Neuronal stem cell (in vitro differentiated cells): Measurements from ENCODE around the gene FTCDNL1.

ENCODE experiments used
- DNase-seq: peaks from one replicate; pipeline ENCODE4 v3.0.0-alpha.2; 2013; ENCODE audit warnings: low spot score
- H2AFZ ChIP-seq: one replicate; pipeline ENCODE4 v1.6.1; 2013; ENCODE audit warnings: mild to moderate bottlenecking, low read length, inconsistent platforms
- H2AK5ac ChIP-seq: 2 replicates; pipeline ENCODE4 v1.6.1; 2013; ENCODE audit warnings: low read depth, mild to moderate bottlenecking, inconsistent platforms, low read length, moderate library complexity, mixed read lengths
- H2BK120ac ChIP-seq: 2 replicates; pipeline ENCODE4 v1.6.1; 2013; ENCODE audit warnings: low read depth, mild to moderate bottlenecking, inconsistent platforms, low read length, moderate library complexity, mixed read lengths
- H2BK12ac ChIP-seq: one replicate; pipeline ENCODE4 v1.6.1; 2013; ENCODE audit warnings: low read length, inconsistent platforms
- H2BK15ac ChIP-seq: 2 replicates; pipeline ENCODE4 v1.6.1; 2013; ENCODE audit warnings: mild to moderate bottlenecking, low read length, inconsistent platforms, mixed read lengths
- H2BK5ac ChIP-seq: one replicate; pipeline ENCODE4 v1.6.1; 2013; ENCODE audit warnings: inconsistent platforms, mild to moderate bottlenecking, low read length, moderate library complexity
- H3K14ac ChIP-seq: one replicate; pipeline ENCODE4 v1.6.1; 2013; ENCODE audit warnings: low read length, inconsistent platforms
- H3K18ac ChIP-seq: 2 replicates; pipeline ENCODE4 v1.6.1; 2013; ENCODE audit warnings: low read length, inconsistent platforms
- H3K23ac ChIP-seq: 2 replicates; pipeline ENCODE4 v1.6.1; 2013; ENCODE audit warnings: low read depth, mild to moderate bottlenecking, mixed read lengths, low read length, inconsistent platforms; ENCODE audit not compliant: poor library complexity
- H3K27ac ChIP-seq: replicated peaks from 3 replicates; pipeline ENCODE4 v1.5.1; 2013; ENCODE audit warnings: low read length, inconsistent platforms
- H3K27me3 ChIP-seq, 3 experiments: 2 replicates each; pipeline ENCODE4 v1.6.1; 2013; ENCODE audit warnings: low read length in 3 of 3, mild to moderate bottlenecking in 2 of 3, inconsistent platforms in 1 of 3, low read depth in 1 of 3, mixed read lengths in 1 of 3, moderate library complexity in 1 of 3; ENCODE audit not compliant: control insufficient read depth in 3 of 3, insufficient read depth in 3 of 3
- H3K36me3 ChIP-seq, 2 donors: replicated peaks in 1 of 2; 2 replicates each; pipeline ENCODE4 v1.6.1; 2013; ENCODE audit warnings: low read length in 2 of 2; ENCODE audit not compliant: control insufficient read depth in 2 of 2, insufficient read depth in 2 of 2
- H3K4ac ChIP-seq: 2 replicates; pipeline ENCODE4 v1.6.1; 2013; ENCODE audit warnings: inconsistent platforms, mild to moderate bottlenecking, low read length, moderate library complexity
- H3K4me1 ChIP-seq, 2 donors: 1 replicate in 1 of 2; 2 replicates in 1 of 2; pipeline ENCODE4 v1.6.1; 2013; ENCODE audit warnings: low read length in 2 of 2, low read depth in 1 of 2; ENCODE audit not compliant: control insufficient read depth in 2 of 2, insufficient read depth in 1 of 2
- H3K4me2 ChIP-seq: one replicate; pipeline ENCODE4 v1.6.1; 2013; ENCODE audit warnings: mild to moderate bottlenecking, low read length, inconsistent platforms; ENCODE audit not compliant: insufficient read depth, poor library complexity, severe bottlenecking
- H3K4me3 ChIP-seq, 2 donors: 2 replicates each; pipeline ENCODE4 v1.5.1; 2013; ENCODE audit warnings: low read length in 2 of 2, mild to moderate bottlenecking in 2 of 2, inconsistent platforms in 1 of 2, moderate library complexity in 1 of 2
- H3K79me1 ChIP-seq: one replicate; pipeline ENCODE4 v1.6.1; 2013; ENCODE audit warnings: low read depth, mild to moderate bottlenecking, inconsistent platforms, low read length, moderate library complexity
- H3K9ac ChIP-seq: one replicate; pipeline ENCODE4 v1.6.1; 2013; ENCODE audit warnings: mild to moderate bottlenecking, low read depth, low read length, inconsistent platforms; ENCODE audit not compliant: poor library complexity
- H3K9me3 ChIP-seq, 2 donors: replicated peaks in 1 of 2; 2 replicates each; pipeline versions ENCODE3 to v1.6.1; 2013; ENCODE audit warnings: low read length in 2 of 2, mild to moderate bottlenecking in 2 of 2, inconsistent platforms in 1 of 2, low read depth in 1 of 2, mixed read lengths in 1 of 2, moderate library complexity in 1 of 2; ENCODE audit not compliant: control insufficient read depth in 2 of 2, insufficient read depth in 1 of 2
- H4K8ac ChIP-seq: one replicate; pipeline ENCODE4 v1.6.1; 2013; ENCODE audit warnings: low read depth, mild to moderate bottlenecking, inconsistent platforms, low read length, moderate library complexity
- H4K91ac ChIP-seq: one replicate; pipeline ENCODE4 v1.6.1; 2013; ENCODE audit warnings: low read length, low read depth, mild to moderate bottlenecking, inconsistent platforms; ENCODE audit not compliant: poor library complexity
- WGBS, 2 donors: extraction: QIAGEN DNeasy Blood & Tissue Kit; methylation state at CpG; one replicate each; pipeline ENCODE4 v1.1.7; 2013; ENCODE audit warnings: missing lambda C conversion rate in 2 of 2, mixed read lengths in 1 of 2; ENCODE audit not compliant: insufficient read length in 2 of 2, insufficient replicate concordance in 1 of 2; ENCODE audit errors: extremely low coverage in 2 of 2; 5-methylcytosine and 5-hydroxymethylcytosine counted together

Gene FTCDNL1

GRCh38 chr2:199842631-199843395 is 8.2 kb downstream of the FTCDNL1 start:
- H2AK5ac ChIP-seq: no peak overlapping the region
- H2AFZ ChIP-seq: no peak overlapping the region
- no peak overlapping the region for H4K8ac ChIP-seq
- H3K4me1 ChIP-seq: no peaks in the 10 kb centered on the region
- H3K36me3 ChIP-seq: no peaks in the 10 kb centered on the region
- H2BK12ac ChIP-seq: no peak overlapping the region
- no peaks in the 10 kb centered on the region for H3K79me1 ChIP-seq
- H3K4me2 ChIP-seq: no peak overlapping the region
- no peak overlapping the region for H4K91ac ChIP-seq
- H3K27me3 ChIP-seq: peaks cover 0 to 26% (median 0%) of the 10 kb centered on the region in 3 experiments
- H2BK15ac ChIP-seq: no peak overlapping the region
- H3K18ac ChIP-seq: no peak overlapping the region
- no peak for DNase-seq
- no peak overlapping the region for H3K14ac ChIP-seq
- WGBS, 2 donors: no CpG with 5 or more reads among the region's 3 CpGs
- H2BK120ac ChIP-seq: no peak overlapping the region
- no peak overlapping the region for H3K9ac ChIP-seq
- H3K4me3 ChIP-seq: no peak overlapping the region
- no peak overlapping the region for H3K27ac ChIP-seq
- H3K23ac ChIP-seq: no peak overlapping the region
- no peak overlapping the region for H2BK5ac ChIP-seq
- H3K9me3 ChIP-seq: no peaks in the 10 kb centered on the region
- no peak overlapping the region for H3K4ac ChIP-seq

DNA sequence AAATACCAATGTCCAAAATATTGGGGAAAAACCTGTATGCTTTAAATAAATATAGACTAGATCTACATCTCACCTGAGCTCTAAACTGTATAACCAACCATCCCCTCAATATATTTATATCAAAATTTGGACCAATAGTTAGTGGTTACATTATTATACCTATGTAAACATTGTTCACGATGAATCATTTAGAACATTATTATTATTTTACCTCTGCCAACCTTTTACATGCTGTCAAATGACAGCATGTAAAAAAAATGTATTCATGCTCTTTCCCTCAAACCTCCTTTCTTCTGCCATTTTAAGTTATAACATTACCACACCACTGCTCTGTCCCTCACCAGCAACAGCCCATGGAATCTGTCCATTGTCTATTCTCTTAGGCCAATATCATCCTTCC is 9.6 kb downstream of the FTCDNL1 start:
- peaks cover 0 to 13% (median 0%) of the 10 kb centered on the region in 3 experiments for H3K27me3 ChIP-seq
- no peaks in the 10 kb centered on the region for H3K79me1 ChIP-seq
- H2BK12ac ChIP-seq: no peak overlapping the region
- no peak overlapping the region for H4K8ac ChIP-seq
- no peak overlapping the region for H2BK15ac ChIP-seq
- no peak overlapping the region for H3K4me3 ChIP-seq
- no peak overlapping the region for H2BK120ac ChIP-seq
- H3K23ac ChIP-seq: no peak overlapping the region
- H3K9me3 ChIP-seq: no peaks in the 10 kb centered on the region
- H3K4me1 ChIP-seq: no peaks in the 10 kb centered on the region
- no peak overlapping the region for H3K27ac ChIP-seq
- H3K36me3 ChIP-seq: no peaks in the 10 kb centered on the region
- no peak overlapping the region for H3K18ac ChIP-seq
- H4K91ac ChIP-seq: no peak overlapping the region
- no CpG with 5 or more reads among the region's 1 CpG for WGBS, 2 donors
- no peak overlapping the region for H2BK5ac ChIP-seq
- H3K14ac ChIP-seq: no peak overlapping the region
- H3K9ac ChIP-seq: no peak overlapping the region
- DNase-seq: no peak
- no peak overlapping the region for H2AK5ac ChIP-seq
- H2AFZ ChIP-seq: no peak overlapping the region
- no peak overlapping the region for H3K4me2 ChIP-seq
- no peak overlapping the region for H3K4ac ChIP-seq

- no peak overlapping the region for H2AK5ac ChIP-seq
- no peaks in the 10 kb centered on the region for H3K36me3 ChIP-seq
- no peak overlapping the region for H3K23ac ChIP-seq
- WGBS, 2 donors: no CpG with 5 or more reads among the region's 5 CpGs
- H3K4me1 ChIP-seq: no peaks in the 10 kb centered on the region
- H3K79me1 ChIP-seq: no peaks in the 10 kb centered on the region
- no peak overlapping the region for H3K18ac ChIP-seq
- no peak overlapping the region for H3K9ac ChIP-seq
- H2BK12ac ChIP-seq: no peak overlapping the region
- H3K4me2 ChIP-seq: no peak overlapping the region
- peaks cover 0 to 3% (median 0%) of the 10 kb centered on the region in 3 experiments for H3K27me3 ChIP-seq
- H3K9me3 ChIP-seq: no peaks in the 10 kb centered on the region
- H4K91ac ChIP-seq: no peak overlapping the region
- H2AFZ ChIP-seq: no peak overlapping the region
- H3K4me3 ChIP-seq: no peak overlapping the region
- no peak for DNase-seq
- H4K8ac ChIP-seq: no peak overlapping the region
- no peak overlapping the region for H3K14ac ChIP-seq
- no peak overlapping the region for H3K27ac ChIP-seq
- no peak overlapping the region for H2BK15ac ChIP-seq
- H3K4ac ChIP-seq: no peak overlapping the region
- H2BK5ac ChIP-seq: no peak overlapping the region
- no peak overlapping the region for H2BK120ac ChIP-seq
These were observed 12.6 kb downstream of the FTCDNL1 start for GRCh38 chr2:199838399-199838798.

GRCh38 chr2:199836943-199837342 is 14.0 kb downstream of the FTCDNL1 start:
- H3K18ac ChIP-seq: no peak overlapping the region
- no peak overlapping the region for H2AK5ac ChIP-seq
- H2BK5ac ChIP-seq: no peak overlapping the region
- H4K8ac ChIP-seq: no peak overlapping the region
- H2BK120ac ChIP-seq: no peak overlapping the region
- no peaks in the 10 kb centered on the region for H3K27me3 ChIP-seq
- H2BK12ac ChIP-seq: no peak overlapping the region
- no peaks in the 10 kb centered on the region for H3K36me3 ChIP-seq
- H2AFZ ChIP-seq: no peak overlapping the region
- no peak overlapping the region for H3K14ac ChIP-seq
- H3K27ac ChIP-seq: no peak overlapping the region
- no CpG with 5 or more reads among the region's 1 CpG for WGBS, 2 donors
- no peaks in the 10 kb centered on the region for H3K9me3 ChIP-seq
- no peak overlapping the region for H3K9ac ChIP-seq
- H3K23ac ChIP-seq: no peak overlapping the region
- no peak for DNase-seq
- H3K4me2 ChIP-seq: no peak overlapping the region
- H4K91ac ChIP-seq: no peak overlapping the region
- H3K4me3 ChIP-seq: no peak overlapping the region
- no peaks in the 10 kb centered on the region for H3K79me1 ChIP-seq
- no peak overlapping the region for H2BK15ac ChIP-seq
- H3K4me1 ChIP-seq: no peaks in the 10 kb centered on the region
- no peak overlapping the region for H3K4ac ChIP-seq
